K562 (cell line): ENCODE measurements around the gene PRCC. TPM values are rescaled to one million over a fixed set of nuclear protein-coding genes. Genes with fewer than 3 reads are reported as not detected.

Experiments used
- BCL6 ChIP-seq: fragments of 250-450 bp; sonication (Bioruptor Pico); IDR thresholded peaks from 2 replicates; pipeline ENCODE4 v1.4.0; 2020
- BCOR ChIP-seq: fragments of 450-650 bp; IDR thresholded peaks from 2 replicates; pipeline ENCODE4 v1.6.1; 2016
- CSDE1 ChIP-seq, 2 experiments: fragments of 450-650 bp; IDR thresholded peaks; 2 replicates each; pipeline ENCODE4 v1.6.1; 2016; ENCODE audit warnings: mild to moderate bottlenecking in 1 of 2
- FIP1L1 ChIP-seq: fragments of 200-400 bp; formaldehyde crosslinking; IDR thresholded peaks from 2 replicates; pipeline ENCODE4 v1.6.1; 2018; ENCODE audit warnings: mild to moderate bottlenecking, low read depth, low read length; ENCODE audit not compliant: poor library complexity, severe bottlenecking
- FOXA1 ChIP-seq: fragments of 450-650 bp; IDR thresholded peaks from 2 replicates; pipeline ENCODE4 v1.6.1; 2016; ENCODE audit warnings: mild to moderate bottlenecking, borderline replicate concordance
- HCFC1 ChIP-seq: IDR thresholded peaks from 2 replicates; pipeline ENCODE4 v1.6.1; 2012; ENCODE audit warnings: low read depth, low read length, improper control_type of control experiment
- HES1 ChIP-seq: fragments of 450-650 bp; IDR thresholded peaks from 2 replicates; pipeline ENCODE4 v1.6.1; 2016; ENCODE audit warnings: low read depth, mild to moderate bottlenecking, moderate library complexity
- HNRNPLL ChIP-seq: fragments of 200-400 bp; formaldehyde crosslinking; IDR thresholded peaks from 2 replicates; pipeline ENCODE4 v1.6.1; 2017; ENCODE audit warnings: low read length, low read depth, mild to moderate bottlenecking; ENCODE audit not compliant: poor library complexity, severe bottlenecking
- MEF2D ChIP-seq: conservative IDR thresholded peaks from 2 replicates; pipeline ENCODE4 v1.6.1; 2016; ENCODE audit warnings: low read depth, missing genetic modification characterization, missing compliant biosample characterization
- MXI1 ChIP-seq: IDR thresholded peaks from 2 replicates; pipeline ENCODE4 v1.6.1; 2011; ENCODE audit warnings: low read depth, mild to moderate bottlenecking, improper control_type of control experiment, low read length
- SIX5 ChIP-seq, 2 experiments: IDR thresholded peaks; 2 replicates each; pipeline ENCODE4 v1.6.1; 2011; ENCODE audit warnings: low read length in 2 of 2, borderline replicate concordance in 1 of 2, low read depth in 1 of 2, mild to moderate bottlenecking in 1 of 2, moderate library complexity in 1 of 2; ENCODE audit not compliant: insufficient read depth in 1 of 2
- SREBF1 ChIP-seq: fragments of 150-350 bp; IDR thresholded peaks from 2 replicates; pipeline ENCODE4 v1.6.1; 2014; ENCODE audit warnings: antibody characterized with exemption, low read depth, low read length, borderline replicate concordance
- TCF7L2 ChIP-seq: fragments of 150-350 bp; IDR thresholded peaks from 2 replicates; pipeline ENCODE4 v1.6.1; 2016; ENCODE audit warnings: low read depth, mild to moderate bottlenecking, low read length, moderate library complexity
- YBX1 ChIP-seq: fragments of 450-650 bp; IDR thresholded peaks from 2 replicates; pipeline ENCODE4 v1.7.1; 2016; ENCODE audit warnings: mild to moderate bottlenecking
- ZNF175 ChIP-seq: fragments of 200-800 bp; sonication (Bioruptor generic); IDR thresholded peaks from 2 replicates; pipeline ENCODE4 v1.6.1; 2016; ENCODE audit warnings: low read depth, mild to moderate bottlenecking, missing genetic modification characterization, missing compliant biosample characterization
- ZNF253 ChIP-seq: fragments of 250-450 bp; sonication (Bioruptor Pico); conservative IDR thresholded peaks from 2 replicates; pipeline ENCODE4 v1.6.1; 2021; ENCODE audit warnings: mild to moderate bottlenecking
- ZNF395 ChIP-seq: fragments of 200-800 bp; sonication (Bioruptor generic); IDR thresholded peaks from 2 replicates; pipeline ENCODE4 v1.6.1; 2017; ENCODE audit warnings: missing genetic modification characterization, missing compliant biosample characterization
- polyA plus RNA-seq, 8 experiments: library from polyadenylated mRNA; depleted of rRNA in 4 of 8; stranded (reverse) in 5 of 8; unstranded in 3 of 8; fragments of >200 nt; fragmentation: Nextera tagmentation in 2 of 8; fragmentation: Illumina TruSeq in 1 of 8; extraction: Ambion mirVana in 2 of 8; extraction: Trizol in 1 of 8; gene quantifications; 2 replicates each; pipeline versions ENCODE4 v1.2.1 to v1.2.3, GENCODE V29; 2011 to 2014; ENCODE audit warnings: inconsistent platforms in 1 of 8, missing spikeins in 1 of 8
- total RNA-seq, 7 experiments: library from RNA; depleted of rRNA in 6 of 7; stranded (reverse); fragments of >200 nt in 6 of 7; fragmentation: Illumina TruSeq in 2 of 7; extraction: Trizol in 2 of 7; gene quantifications; 2 replicates each; pipeline versions ENCODE4 v1.2.1 to v1.2.3, GENCODE V29; 2011 to 2021; ENCODE audit warnings: low replicate concordance in 1 of 7
- TF ChIP-seq, protein P1 (sequence below): sonication (generic); formaldehyde crosslinking; IDR thresholded peaks from 2 replicates; pipeline ENCODE4 v1.8.1; 2023; ENCODE audit warnings: mild to moderate bottlenecking, missing genetic modification reagents
- TF ChIP-seq, protein P2 (sequence below): sonication (generic); formaldehyde crosslinking; IDR thresholded peaks from 2 replicates; pipeline ENCODE4 v1.8.1; 2023; ENCODE audit warnings: mild to moderate bottlenecking, missing genetic modification reagents
- TF ChIP-seq, protein P3 (sequence below): fragments of 450-650 bp; conservative IDR thresholded peaks from 2 replicates; pipeline ENCODE4 v1.6.1; 2016; ENCODE audit warnings: missing genetic modification characterization, low read depth, mild to moderate bottlenecking, missing compliant biosample characterization, moderate library complexity
- TF ChIP-seq, protein P4 (sequence below), 2 experiments: fragments of 450-650 bp in 1 of 2; sonication (generic) in 1 of 2; formaldehyde crosslinking; conservative IDR thresholded peaks; 2 replicates each; pipeline versions ENCODE4 v1.4.0 to v1.8.1; 2020 to 2022; ENCODE audit warnings: mild to moderate bottlenecking in 1 of 2, missing genetic modification reagents in 1 of 2

The PRCC gene
- total and polyA plus RNA-seq, 9 of the 15 experiments (the other 6 are each of a cell fraction or from before 2014, with no cell fraction given) = 23.9 to 201 (median 41.1) TPM

DNA sequence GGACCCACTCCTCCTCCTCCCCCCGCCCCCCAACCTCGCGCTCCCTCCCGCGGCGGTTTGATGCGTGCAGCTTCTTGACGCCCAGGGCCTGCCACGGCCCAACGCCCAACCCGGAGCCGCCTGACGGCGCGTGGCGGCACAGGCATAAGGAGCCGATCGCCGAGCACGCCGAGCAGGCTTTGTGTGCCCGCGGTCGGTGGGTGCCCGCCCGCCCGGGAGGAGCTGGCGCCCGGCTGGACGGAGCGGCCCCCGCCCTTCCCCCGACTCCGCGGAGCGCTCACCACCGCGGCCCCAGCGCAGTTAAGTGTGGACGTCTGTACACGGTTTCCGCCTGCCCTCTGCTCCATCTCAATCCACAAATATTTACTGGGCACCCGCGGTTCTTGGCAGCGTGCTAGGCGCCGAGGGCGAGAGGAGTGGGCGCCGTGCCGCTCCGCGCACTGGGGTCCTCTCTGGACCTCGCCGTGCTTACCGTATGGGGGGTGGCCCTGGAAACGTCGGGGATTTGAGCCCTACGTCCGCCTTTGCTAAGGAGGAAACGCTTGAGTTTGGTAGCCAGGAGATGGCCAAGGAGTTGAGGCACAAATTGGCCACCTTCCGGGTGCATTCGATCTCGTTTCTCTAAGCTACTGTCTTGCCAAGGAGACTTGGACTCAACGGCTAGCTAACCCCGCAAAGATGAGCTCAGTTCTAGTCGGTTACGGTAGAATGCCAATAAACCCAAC lies 15.4 kb upstream of the PRCC start (continued):
- TF ChIP-seq, protein P1, sequence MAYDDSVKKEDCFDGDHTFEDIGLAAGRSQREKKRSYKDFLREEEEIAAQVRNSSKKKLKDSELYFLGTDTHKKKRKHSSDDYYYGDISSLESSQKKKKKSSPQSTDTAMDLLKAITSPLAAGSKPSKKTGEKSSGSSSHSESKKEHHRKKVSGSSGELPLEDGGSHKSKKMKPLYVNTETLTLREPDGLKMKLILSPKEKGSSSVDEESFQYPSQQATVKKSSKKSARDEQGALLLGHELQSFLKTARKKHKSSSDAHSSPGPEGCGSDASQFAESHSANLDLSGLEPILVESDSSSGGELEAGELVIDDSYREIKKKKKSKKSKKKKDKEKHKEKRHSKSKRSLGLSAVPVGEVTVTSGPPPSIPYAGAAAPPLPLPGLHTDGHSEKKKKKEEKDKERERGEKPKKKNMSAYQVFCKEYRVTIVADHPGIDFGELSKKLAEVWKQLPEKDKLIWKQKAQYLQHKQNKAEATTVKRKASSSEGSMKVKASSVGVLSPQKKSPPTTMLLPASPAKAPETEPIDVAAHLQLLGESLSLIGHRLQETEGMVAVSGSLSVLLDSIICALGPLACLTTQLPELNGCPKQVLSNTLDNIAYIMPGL (CRISPR knock-in tag) = no peak; the same call in 1 of the 2 replicates
- TF ChIP-seq SREBF1 = no peak
- TF ChIP-seq, protein P2, sequence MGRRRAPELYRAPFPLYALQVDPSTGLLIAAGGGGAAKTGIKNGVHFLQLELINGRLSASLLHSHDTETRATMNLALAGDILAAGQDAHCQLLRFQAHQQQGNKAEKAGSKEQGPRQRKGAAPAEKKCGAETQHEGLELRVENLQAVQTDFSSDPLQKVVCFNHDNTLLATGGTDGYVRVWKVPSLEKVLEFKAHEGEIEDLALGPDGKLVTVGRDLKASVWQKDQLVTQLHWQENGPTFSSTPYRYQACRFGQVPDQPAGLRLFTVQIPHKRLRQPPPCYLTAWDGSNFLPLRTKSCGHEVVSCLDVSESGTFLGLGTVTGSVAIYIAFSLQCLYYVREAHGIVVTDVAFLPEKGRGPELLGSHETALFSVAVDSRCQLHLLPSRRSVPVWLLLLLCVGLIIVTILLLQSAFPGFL (CRISPR knock-in tag) = no peak
- TF ChIP-seq HES1 = peak; percentile 94
- peak; percentile 67 for TF ChIP-seq MXI1
- no peak for TF ChIP-seq CSDE1 (IDR thresholded peaks at IDR 0.05)
- TF ChIP-seq ZNF175 (CRISPR knock-in tag) = no peak
- TF ChIP-seq SIX5 (IDR thresholded peaks at IDR 0.05; ENCODE audit: borderline replicate concordance in 1 of 2, insufficient read depth in 1 of 2, low read depth in 1 of 2, low read length in 2 of 2) = peak in 1 of 2 experiments; percentile 24; a peak in 1 of 4 replicates
- no peak for TF ChIP-seq ZNF253 (CRISPR knock-in tag)
- no peak for TF ChIP-seq FOXA1
- TF ChIP-seq FIP1L1 = peak; percentile 12
- TF ChIP-seq HCFC1 = peak; percentile 77
- TF ChIP-seq, protein P3, sequence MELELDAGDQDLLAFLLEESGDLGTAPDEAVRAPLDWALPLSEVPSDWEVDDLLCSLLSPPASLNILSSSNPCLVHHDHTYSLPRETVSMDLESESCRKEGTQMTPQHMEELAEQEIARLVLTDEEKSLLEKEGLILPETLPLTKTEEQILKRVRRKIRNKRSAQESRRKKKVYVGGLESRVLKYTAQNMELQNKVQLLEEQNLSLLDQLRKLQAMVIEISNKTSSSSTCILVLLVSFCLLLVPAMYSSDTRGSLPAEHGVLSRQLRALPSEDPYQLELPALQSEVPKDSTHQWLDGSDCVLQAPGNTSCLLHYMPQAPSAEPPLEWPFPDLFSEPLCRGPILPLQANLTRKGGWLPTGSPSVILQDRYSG = no peak
- no peak for TF ChIP-seq MEF2D (tag)
- TF ChIP-seq HNRNPLL = no peak
- no peak for TF ChIP-seq BCOR
- 0 out of 2 replicates have a peak, but pooled peaks have one; percentile 9 for TF ChIP-seq ZNF395 (CRISPR knock-in tag)
- no peak for TF ChIP-seq TCF7L2
- TF ChIP-seq BCL6 (CRISPR knock-in tag) = no peak
- no peak for TF ChIP-seq YBX1
- TF ChIP-seq, protein P4, sequence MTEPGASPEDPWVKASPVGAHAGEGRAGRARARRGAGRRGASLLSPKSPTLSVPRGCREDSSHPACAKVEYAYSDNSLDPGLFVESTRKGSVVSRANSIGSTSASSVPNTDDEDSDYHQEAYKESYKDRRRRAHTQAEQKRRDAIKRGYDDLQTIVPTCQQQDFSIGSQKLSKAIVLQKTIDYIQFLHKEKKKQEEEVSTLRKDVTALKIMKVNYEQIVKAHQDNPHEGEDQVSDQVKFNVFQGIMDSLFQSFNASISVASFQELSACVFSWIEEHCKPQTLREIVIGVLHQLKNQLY (CRISPR knock-in tag; conservative IDR thresholded peaks at IDR 0.05) = no peak
